C1 segment of cervical spinal cord (tissue), 14 donors: Measurements from ENCODE around the gene COIL.
"Not testable (repeated sequence)": the region's sequence is repeated elsewhere in the genome, so short reads cannot be mapped to it uniquely, and the experiment has no call there.

ENCODE experiments used
- DNase-seq, 14 donors: peaks; one replicate each; lab custom pipeline; 2025; lab: John Stamatoyannopoulos, UW

COIL gene, protein sequence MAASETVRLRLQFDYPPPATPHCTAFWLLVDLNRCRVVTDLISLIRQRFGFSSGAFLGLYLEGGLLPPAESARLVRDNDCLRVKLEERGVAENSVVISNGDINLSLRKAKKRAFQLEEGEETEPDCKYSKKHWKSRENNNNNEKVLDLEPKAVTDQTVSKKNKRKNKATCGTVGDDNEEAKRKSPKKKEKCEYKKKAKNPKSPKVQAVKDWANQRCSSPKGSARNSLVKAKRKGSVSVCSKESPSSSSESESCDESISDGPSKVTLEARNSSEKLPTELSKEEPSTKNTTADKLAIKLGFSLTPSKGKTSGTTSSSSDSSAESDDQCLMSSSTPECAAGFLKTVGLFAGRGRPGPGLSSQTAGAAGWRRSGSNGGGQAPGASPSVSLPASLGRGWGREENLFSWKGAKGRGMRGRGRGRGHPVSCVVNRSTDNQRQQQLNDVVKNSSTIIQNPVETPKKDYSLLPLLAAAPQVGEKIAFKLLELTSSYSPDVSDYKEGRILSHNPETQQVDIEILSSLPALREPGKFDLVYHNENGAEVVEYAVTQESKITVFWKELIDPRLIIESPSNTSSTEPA

DNA sequence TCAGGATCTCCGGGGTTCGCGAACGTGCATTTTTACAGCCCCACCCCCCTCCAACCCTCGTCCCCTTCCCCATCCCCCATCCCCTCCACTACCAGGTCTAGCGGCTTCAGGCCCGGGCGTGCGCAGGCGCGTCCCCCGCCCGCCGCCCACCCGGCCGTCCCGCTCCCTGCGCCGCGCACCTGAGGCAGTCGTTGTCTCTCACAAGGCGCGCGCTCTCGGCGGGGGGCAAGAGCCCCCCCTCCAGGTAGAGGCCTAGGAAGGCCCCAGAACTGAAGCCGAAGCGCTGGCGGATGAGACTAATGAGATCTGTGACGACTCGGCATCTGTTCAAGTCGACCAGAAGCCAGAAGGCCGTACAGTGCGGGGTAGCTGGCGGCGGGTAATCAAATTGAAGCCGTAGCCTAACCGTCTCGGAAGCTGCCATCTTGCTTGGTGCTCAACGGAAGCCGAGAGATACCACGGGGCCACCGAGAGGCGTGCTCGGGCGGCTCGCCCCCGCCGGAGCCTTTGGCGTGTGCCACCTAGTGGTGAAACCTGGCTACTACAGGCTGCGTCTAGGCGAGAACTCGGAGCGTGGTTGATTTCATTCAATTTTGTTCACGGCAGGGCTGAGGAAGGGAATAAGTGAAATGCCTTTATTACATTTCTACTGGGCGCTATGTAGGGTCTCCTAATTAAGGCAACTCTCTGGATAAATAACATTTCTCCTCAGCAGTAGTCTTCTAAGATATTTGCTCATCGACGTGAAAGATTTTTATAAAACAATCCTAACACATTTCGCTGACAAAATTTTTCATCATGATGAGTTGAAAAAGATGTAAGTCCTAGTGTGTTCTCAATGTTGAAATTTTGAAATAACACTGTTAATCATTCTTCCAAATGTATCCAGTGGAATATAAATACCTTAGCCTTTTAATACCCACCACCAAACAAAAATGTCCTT is at the start of gene COIL:
COIL (minus strand) TSS at position 455 of the 943 bp plus-strand sequence; CDS start at position 424, 31 bp downstream.
- peak; percentile 27 to 92 (median 88) for DNase-seq

DNA sequence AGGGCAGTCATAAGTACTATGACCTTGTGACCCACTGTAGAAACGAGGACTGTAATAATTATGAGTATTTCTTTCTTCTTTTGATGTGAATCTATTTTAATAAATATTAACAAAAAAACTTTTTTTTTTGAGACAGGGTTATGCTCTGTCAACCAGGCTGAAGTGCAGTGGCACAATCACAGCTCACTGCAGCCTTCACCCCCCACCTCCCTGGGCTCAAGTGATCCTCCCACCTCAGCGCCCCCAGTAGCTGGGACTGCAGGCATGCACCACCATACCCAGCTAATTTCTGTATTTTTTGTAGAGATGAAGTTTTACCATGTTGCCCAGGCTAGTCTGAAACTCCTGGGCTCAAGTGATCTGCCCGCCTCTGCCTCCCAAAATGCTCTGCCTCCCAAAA is 49.6 kb upstream of the COIL start:
- no peak for DNase-seq

DNA sequence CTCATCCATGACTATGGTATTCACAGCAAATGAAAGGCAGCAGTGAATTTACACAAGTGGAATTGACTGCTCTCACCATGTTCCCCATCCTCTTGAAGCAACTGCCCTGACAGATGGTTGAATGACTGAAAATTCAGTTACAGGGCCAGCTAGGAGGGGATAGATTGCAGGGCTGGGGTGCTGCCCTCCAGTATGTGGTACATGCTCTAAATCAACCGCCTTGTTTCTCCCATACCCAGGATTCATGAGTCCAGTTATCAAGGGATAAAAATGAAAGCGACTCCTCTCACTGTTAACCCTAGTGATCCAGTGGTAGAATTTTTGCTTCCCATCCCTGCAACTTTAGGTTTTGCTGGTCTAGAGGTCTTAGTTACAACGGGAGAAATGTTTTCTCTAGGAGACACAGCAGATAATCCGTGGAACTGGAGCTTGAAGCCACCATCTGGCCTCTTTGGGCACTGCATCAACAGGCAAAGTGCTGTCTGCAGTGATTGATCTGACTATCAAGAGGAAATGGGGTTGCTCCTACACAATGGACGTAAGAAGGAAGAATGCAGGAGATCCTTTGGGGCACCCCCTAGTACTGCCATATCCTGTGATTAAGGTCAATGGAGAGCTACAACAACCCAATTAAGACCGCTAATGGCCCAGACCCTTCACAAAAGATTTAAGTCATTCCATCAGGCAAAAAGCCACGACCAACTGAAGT is 49.0 kb upstream of the COIL start:
- peak in 7 of 14 donors; percentile 3 to 16 (median 8) for DNase-seq

DNA sequence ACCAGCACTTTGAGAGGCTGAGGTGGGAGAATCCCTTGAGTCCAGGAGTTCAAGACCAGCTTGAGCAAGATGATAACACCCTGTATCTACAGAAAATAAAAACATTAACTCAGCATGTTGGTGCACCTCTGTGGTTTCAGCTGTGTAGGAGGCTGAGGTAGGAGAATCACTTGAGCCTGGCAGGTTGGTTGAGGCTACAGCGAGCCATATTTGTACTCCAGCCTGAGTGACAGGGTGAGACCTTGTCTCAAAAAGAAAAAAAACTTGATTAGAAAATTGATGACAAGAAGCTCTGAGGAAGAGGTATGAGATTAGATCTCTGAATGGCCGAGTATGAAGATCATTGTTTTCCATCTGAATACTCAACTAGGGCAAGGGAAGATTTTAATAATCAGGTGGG is 48.1 kb upstream of the COIL start:
- no peak for DNase-seq

DNA sequence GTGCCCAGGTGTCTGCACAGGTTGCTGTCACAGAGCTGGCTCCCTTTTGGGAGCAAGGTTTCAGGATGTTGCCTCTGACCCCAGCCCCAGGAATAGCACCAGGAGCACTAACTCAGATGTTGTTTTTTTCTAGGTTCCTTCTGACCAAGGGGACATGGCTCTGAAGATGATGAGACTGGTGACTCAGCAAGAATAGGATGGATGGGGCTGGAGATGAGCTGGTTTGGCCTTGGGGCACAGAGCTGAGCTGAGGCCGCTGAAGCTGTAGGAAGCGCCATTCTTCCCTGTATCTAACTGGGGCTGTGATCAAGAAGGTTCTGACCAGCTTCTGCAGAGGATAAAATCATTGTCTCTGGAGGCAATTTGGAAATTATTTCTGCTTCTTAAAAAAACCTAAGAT is 45.2 kb upstream of the COIL start:
- DNase-seq, result no peak

DNA sequence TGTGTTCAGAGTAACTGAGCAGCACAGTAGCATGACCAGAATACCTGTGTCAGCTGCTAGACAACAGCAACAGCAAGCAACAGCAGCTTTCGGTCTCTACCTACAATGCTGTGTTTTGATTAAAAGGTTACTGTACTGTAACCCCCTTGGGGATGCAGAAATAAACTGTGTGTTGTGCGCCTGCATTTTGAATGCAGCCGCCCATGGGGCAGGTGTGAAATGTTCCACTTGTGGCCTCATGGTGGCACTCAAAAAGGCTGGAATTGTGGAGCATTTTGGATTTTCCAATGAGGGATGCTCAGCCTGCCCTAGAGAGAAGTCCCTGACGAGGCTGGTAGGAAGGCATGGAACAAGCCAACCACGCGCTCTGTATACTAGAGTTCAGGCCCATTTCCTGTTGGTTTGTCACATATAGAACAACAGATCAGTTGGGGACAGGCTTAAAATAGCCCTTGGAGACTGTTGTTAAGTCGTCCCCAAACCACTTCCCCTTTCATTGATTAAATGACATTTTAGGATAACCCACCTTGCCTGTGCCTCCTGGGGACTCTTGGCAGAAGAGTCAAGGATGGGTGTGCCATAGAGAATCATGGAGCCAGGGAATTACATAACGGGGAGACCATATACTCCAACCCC is 44.2 kb upstream of the COIL start:
- no peak for DNase-seq

DNA sequence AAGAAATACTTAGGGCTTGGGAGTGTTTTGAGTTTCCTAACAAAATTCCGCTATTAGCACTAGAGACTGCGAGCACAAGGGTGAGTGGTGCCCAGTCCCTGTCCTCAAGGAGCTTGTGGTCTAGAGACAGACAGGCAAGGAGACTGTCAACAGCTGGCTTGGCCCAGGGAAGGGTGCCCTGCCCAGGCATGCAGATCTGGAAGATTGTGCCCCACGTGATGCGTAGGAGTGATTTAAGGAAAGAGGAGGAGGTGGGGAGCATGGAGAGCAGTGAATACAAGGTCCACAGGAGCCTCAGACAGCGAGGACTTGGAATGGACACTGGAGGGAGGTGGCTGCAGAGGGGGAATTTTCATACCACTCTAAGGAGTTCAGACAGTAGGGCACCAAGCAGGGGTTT is 42.1 kb upstream of the COIL start:
- no peak for DNase-seq

DNA sequence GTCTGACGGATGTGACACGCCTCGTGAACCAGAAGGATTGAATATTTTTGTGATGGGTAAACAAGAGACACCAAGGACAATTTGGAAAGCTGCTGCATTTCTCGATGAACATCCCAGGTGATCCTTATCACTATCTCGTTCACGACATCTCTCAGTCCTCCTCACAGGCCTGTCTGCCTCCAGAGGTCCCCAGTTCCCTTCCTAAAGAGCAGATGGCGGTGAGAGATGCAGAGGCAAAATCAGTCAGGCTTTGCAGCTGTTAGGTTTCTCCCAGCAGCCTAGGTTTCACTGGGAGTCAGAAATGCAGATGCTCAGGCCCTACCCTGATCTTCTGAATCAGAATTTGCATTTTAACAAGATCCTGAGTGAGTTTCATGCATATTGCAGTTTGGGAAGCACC is 40.7 kb upstream of the COIL start:
- DNase-seq, result no peak

DNA sequence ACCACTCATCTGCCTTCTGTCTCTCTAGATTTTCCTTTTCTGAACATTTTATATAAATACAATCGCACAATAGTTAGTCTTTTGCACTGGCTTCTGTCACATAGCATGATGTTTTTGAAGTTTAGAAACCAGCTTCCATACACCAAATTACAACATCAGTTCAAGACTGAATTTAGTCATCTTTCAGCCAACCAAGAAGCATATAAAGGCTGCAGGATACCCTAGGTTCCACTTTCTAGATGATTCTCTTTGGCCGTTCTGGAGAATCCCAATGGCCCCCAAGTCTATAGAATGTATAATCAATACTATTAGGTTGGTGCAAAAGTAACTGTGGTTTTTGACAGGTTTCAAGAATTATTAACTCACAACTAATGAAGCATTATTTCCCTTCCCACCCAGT is 36.5 kb upstream of the COIL start:
- DNase-seq, result no peak

DNA sequence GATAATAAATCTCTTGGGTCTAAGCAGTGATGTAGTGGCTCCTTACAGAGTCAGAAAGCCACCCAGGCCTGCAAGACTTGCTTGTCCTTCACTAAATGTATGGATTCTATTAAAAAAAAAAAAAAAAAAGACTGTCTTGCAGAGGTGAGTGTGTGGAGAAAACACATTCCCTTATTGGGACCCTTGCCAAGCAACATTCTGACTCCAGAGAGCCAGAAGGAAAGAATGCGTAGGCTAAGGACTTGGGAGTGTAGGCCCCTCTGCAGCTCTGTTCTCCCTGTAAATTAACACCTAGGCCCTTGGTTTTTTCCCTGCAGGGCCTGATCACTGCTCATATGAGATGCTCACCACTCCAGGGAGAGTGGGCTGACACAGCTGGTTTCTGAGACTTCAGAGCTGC is 34.9 kb upstream of the COIL start:
- DNase-seq, result no peak

DNA sequence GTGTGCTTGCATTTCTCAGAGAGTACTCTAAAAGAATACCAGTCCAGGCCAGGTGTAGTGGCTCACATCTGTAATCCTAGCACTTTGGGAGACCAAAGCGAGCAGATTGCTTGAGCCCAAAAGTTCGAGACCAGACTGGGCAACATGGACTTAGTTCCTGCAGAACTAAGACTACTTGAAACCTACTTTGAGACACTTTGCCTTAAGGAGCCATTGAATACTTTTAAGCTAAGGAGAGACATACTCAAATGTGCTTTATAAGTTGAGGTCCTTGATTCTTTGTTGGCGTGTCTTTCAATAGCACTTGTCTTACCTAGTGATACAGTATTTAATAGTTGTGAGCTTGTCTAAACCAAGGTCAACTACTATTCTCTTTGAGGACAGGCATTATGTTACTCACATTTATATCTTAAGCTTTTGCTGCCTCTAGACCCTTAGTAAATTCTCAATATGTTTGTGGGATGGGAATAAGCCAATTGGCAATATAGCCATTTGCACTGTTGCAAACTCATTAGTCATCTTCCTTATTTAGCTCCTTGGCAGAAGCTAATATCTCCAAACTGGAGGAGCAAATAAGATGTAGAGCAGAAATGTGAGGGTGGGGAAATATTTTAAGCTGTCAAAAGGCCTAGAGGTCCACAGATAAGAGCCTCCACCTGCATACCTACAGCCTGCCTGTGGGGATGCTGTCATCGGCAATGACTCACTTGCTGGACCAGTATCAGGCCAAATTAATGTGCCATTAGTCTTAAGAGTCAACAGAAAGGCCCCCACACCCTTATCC is 33.4 kb upstream of the COIL start:
- DNase-seq, result no peak

DNA sequence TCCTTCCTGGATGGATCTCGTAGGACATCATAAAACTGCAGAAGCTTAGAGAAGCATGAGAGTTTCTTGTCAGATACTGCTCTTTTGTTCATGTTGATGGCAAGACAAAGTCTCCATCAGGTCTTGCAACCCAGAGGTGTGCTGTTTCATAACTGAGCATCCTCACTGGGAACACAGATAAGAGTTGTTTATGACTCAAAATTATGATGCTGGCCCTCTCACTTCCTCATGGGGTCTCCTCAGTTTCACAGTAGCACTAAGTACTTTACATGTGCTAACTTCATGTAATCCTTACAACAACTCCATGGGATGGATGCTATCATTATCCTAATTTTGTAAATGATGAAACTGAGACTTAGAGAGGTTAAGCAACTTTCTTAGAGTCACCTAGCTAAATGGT is 31.5 kb upstream of the COIL start:
- DNase-seq, result no peak

DNA sequence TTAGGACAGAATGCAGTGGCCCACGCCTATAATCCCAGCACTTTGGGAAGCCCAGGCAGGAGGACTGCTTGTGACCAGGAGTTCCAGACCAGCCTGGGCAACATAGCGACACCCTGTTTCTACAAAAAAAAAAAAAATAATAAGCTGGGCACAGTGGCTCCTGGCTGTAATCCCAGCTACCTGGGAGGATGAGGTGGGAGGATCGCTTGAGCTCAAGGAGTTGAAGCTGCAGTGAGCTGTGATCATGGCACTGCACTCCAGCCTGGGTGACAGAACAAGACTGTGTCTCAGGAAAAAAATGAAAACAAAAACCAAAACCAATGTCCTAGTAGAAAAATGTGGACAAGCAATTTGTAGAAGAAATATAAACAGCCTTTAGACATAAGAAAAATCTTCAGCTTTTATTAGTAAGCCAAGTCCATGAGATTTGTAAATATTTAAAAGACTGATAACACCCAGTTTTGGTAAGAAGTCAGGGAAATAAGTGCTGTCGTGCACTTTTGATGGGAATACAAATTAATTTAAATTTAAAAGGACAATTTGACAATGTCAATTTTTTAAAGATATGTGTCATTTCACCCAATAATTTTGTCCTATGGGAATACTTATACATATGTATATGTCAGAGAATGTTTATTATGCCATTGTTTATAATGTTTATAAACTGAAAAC is 28.2 kb upstream of the COIL start:
- no peak for DNase-seq

DNA sequence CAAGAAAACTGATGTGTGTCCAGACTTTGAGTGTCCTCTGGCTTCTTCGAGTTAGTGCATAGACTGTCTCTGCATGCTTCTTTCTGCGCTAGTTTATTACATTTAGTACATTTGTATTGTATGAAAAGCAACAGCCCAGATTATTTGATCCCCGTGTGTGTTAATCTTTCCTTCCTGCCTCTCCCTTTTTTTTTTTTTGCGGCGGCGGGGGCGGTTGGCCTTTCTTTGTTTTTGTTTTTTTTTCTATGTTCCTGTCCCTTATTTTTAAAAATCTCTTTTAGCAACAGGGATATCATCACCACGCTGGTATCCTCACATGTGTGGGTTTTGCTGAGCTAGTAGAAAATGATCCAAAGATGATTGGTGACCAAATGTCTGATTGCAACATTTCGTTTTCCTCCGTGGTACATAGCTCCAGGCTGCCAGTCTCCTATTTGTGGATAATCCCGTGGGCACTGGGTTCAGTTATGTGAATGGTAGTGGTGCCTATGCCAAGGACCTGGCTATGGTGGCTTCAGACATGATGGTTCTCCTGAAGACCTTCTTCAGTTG is 26.5 kb upstream of the COIL start:
- DNase-seq, result no peak

DNA sequence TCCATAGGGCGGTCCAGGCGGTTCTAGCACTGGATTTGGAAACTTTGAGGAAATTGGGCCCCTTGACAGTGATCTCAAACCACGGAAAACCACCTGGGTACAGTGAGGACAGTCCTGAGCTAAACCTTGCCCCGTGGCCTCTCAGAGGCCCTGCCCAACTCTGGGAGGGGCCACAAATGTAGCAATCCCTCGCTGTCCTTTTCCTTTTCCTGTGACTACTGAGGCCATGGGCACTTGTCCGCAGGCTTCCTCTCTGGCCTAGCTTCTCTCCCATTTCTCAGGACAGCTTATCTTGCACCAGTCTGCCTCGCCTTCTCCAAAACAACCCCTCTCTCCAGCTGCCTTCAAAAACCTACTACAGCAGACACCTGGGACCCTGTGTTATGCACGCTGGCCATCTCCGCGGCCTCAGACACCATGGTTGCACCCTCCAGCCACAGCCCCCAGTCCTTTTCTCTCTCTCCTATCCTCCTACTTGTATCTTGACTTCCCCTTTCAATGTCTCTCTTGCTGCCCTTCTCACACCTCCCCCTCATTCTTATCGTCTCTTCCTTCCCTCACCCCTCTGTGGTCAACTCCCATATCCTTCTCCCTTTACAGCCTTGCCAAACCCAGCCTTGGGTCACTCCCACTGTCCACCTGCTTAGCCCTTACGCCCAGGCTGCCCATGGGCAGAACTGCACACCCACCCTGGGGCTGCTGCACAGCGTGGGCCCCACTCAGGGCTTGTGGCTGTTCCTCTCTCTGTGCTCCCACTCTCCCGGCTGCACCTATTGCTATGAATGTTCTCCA is 24.7 kb upstream of the COIL start:
- DNase-seq, result peak in 2 of 14 donors; percentile 8 to 14

DNA sequence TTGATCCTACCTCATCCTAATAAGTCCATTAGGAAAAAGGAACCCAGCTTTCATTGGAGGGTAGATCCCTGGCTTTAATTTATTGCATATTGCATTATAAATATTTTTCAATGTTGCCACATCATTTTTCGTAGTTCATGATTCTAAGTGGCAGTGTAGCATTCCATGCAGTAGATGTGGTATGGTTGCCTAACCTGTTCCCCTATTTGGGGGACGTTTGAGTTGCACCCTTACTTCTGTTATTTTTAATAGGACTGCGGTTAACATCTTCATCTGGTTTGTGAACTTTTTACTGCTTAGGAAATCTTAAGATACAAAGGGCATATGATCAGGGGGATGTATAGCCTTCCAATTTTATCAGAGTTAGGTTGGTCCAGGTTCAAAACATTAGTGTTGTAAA is 22.5 kb upstream of the COIL start:
- no peak for DNase-seq

DNA sequence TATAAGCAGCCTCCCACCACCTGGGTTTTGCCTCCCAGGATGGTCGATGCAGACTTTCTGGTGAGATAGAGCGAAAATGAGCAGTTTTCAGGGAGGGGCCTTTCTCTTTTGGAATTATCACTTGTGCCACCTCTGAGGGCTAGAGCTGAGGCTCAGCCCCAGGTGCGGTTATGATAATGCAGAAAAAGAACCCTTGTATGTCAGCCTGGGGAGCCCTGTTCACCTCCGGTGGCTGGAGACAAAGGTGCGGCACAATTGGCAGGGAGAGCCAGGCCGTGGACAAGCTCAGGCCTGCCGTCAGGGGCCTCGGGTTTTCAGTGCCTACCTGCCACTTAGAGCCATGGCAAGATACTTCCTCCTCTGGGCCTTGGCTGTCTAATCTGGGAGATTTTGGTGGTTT is 21.5 kb upstream of the COIL start:
- no peak for DNase-seq

DNA sequence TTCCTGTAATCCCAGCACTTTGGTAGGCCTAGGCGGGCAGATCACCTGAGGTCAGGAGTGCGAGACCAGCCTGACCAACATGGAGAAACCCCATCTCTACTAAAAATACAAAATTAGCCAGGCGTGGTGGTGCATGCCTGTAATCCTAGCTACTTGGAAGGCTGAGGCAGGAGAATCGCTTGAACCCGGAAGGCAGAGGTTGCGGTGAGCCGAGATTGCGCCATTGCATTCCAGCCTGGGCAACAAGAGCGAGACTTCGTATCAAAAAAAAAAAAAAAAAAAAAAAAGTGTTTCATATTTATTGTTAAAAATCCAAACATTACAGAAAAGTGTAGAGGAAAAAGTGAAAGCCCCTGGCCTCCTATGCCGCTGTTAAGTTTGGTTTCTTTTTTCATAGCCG is 19.7 kb upstream of the COIL start:
- not testable (repeated sequence) for DNase-seq

DNA sequence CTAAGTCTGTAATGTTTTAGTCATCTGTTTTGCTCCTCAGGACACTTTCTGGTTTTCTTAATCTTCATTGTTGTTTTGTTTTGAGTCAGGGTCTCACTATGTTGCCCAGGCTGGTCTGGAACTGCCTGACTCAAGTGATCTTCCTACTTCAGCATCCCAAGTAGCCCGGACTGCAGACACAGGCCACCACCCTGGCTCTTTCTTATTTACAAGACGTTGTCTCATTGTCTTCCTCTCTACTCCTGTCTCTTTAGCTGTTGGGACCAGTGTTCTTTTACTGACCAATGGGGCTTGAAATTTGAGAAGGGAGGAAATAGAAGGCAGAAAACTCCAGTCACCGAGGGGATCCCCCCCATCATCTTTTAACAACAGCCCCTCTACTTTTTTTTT is 18.2 kb upstream of the COIL start:
- DNase-seq, result no peak
